ENCODE results near the gene WDPCP. TPM values are rescaled to one million over a fixed set of nuclear protein-coding genes. Genes with fewer than 3 reads are reported as not detected.

WDPCP gene
- total RNA-seq, 1 donor from 2014 or later, result 14.1 TPM

- Mint-ChIP-seq H3K36me3 (ENCODE audit: insufficient read depth) (peaks cover 4% of the 10 kb centered on the region), H3K4me1 (ENCODE audit: low read depth) (no peaks in the 10 kb centered on the region), H3K9me3 (ENCODE audit: low read depth) (peaks cover 48% of the 10 kb centered on the region), H3K4me3 (ENCODE audit: low read depth) (no peak overlapping the region), H3K27ac (no peak overlapping the region), H3K27me3 (no peaks in the 10 kb centered on the region)
- TF ChIP-seq, protein P1, sequence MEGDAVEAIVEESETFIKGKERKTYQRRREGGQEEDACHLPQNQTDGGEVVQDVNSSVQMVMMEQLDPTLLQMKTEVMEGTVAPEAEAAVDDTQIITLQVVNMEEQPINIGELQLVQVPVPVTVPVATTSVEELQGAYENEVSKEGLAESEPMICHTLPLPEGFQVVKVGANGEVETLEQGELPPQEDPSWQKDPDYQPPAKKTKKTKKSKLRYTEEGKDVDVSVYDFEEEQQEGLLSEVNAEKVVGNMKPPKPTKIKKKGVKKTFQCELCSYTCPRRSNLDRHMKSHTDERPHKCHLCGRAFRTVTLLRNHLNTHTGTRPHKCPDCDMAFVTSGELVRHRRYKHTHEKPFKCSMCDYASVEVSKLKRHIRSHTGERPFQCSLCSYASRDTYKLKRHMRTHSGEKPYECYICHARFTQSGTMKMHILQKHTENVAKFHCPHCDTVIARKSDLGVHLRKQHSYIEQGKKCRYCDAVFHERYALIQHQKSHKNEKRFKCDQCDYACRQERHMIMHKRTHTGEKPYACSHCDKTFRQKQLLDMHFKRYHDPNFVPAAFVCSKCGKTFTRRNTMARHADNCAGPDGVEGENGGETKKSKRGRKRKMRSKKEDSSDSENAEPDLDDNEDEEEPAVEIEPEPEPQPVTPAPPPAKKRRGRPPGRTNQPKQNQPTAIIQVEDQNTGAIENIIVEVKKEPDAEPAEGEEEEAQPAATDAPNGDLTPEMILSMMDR (IDR thresholded peaks at IDR 0.05; ENCODE audit: unreplicated experiment), result no peak
- no peak for DNase-seq (ENCODE audit: low spot score, unreplicated experiment)
Measured at GRCh38 chr2:63104482-63104881, 483.8 kb downstream of the WDPCP start.

DNA sequence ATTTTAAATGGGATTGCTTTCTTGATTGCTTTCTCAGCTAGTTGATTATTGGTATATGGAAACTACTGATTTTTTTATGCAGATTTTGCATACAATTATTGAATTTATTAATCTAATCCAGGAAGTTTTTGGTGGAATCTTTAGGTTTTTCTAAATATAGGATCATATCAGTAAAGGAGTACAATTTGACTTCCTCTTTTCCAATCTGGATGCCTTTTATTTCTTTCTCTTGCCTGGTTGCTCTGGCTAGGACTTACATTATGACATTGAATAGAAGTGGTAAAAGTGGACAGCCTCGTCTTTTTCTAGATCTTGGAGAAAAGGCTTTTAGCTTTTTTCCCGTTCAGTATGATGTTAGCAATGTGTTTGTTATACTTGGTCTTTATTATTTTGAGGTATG lies 486.3 kb downstream of the WDPCP start:
- DNase-seq (ENCODE audit: low spot score, unreplicated experiment), result no peak
- Mint-ChIP-seq H3K27me3 (no peaks in the 10 kb centered on the region), H3K4me1 (ENCODE audit: low read depth) (no peaks in the 10 kb centered on the region), H3K4me3 (ENCODE audit: low read depth) (no peak overlapping the region), H3K9me3 (ENCODE audit: low read depth) (peaks cover 46% of the 10 kb centered on the region), H3K27ac (no peak overlapping the region), H3K36me3 (ENCODE audit: insufficient read depth) (peaks cover 4% of the 10 kb centered on the region)
- TF ChIP-seq, protein P1 (IDR thresholded peaks at IDR 0.05; ENCODE audit: unreplicated experiment), result no peak

DNA sequence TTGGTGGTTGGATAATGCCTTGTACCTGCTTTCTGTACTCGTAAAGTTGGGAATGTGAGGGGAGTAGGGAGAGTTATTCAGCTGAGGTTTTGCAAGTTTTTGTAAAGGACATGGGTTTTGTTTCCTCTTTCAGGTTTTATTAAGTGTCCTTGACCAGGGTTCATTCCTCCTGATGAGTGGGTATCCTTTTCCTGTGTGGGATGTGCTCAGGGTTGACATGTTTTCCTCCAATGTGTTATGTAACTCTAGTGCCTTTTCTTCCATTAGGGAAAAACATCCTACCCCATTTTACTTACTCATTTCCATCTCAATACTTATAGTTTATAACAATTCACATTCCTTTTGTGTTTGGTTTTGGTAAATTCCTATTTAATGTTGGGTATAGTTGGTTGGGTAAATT lies 489.2 kb downstream of the WDPCP start:
- Mint-ChIP-seq H3K36me3 (ENCODE audit: insufficient read depth) (no peaks in the 10 kb centered on the region), H3K4me3 (ENCODE audit: low read depth) (no peak overlapping the region), H3K27ac (no peak overlapping the region), H3K4me1 (ENCODE audit: low read depth) (no peaks in the 10 kb centered on the region), H3K27me3 (no peaks in the 10 kb centered on the region), H3K9me3 (ENCODE audit: low read depth) (peaks cover 25% of the 10 kb centered on the region)
- no peak for DNase-seq (ENCODE audit: low spot score, unreplicated experiment)
- TF ChIP-seq, protein P1 (IDR thresholded peaks at IDR 0.05; ENCODE audit: unreplicated experiment), result no peak

DNA sequence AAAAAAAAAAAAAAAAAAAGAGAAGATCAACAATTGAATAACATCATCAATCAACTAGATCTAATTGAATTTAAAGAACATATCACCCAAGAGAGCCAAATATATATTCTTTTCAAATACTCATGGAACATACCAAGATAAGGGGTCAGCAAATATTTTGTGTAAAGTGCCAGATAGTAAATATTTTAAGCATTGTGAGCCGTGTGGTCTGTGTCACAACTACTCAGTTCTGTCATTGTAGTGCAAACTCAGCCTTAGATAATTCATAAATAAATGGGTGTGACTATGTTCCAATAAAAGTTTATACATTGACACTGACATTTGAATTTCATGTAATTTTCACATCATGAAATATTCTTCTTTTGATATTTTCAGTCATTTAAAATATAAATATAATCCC lies 491.8 kb downstream of the WDPCP start:
- Mint-ChIP-seq H3K9me3 (ENCODE audit: low read depth) (peaks cover 8% of the 10 kb centered on the region), H3K27me3 (no peaks in the 10 kb centered on the region), H3K4me1 (ENCODE audit: low read depth) (no peaks in the 10 kb centered on the region), H3K27ac (no peak overlapping the region), H3K36me3 (ENCODE audit: insufficient read depth) (no peaks in the 10 kb centered on the region), H3K4me3 (ENCODE audit: low read depth) (no peak overlapping the region)
- TF ChIP-seq, protein P1 (IDR thresholded peaks at IDR 0.05; ENCODE audit: unreplicated experiment), result no peak
- no peak for DNase-seq (ENCODE audit: low spot score, unreplicated experiment)

GRCh38 chr2:63093502-63093901 lies 494.8 kb downstream of the WDPCP start:
- TF ChIP-seq, protein P1 (IDR thresholded peaks at IDR 0.05; ENCODE audit: unreplicated experiment), result no peak
- Mint-ChIP-seq H3K4me1 (ENCODE audit: low read depth) (no peaks in the 10 kb centered on the region), H3K27me3 (no peaks in the 10 kb centered on the region), H3K27ac (no peak overlapping the region), H3K4me3 (ENCODE audit: low read depth) (no peak overlapping the region), H3K9me3 (ENCODE audit: low read depth) (no peaks in the 10 kb centered on the region), H3K36me3 (ENCODE audit: insufficient read depth) (no peaks in the 10 kb centered on the region)
- no peak for DNase-seq (ENCODE audit: low spot score, unreplicated experiment)
